IPS DF 4.7 (cell line): ENCODE measurements around the gene TRAFD1.
A peak's percentile ranks its signal among the peaks of the same experiment; 100 is the strongest.
"Not testable (repeated sequence)": the region's sequence is repeated elsewhere in the genome, so short reads cannot be mapped to it uniquely, and the experiment has no call there.

Experiments used
- DNase-seq: peaks from one replicate; pipeline ENCODE4 v3.0.0-alpha.2; 2013; ENCODE audit warnings: low spot score; ENCODE audit errors: extremely low read depth

Gene TRAFD1, protein sequence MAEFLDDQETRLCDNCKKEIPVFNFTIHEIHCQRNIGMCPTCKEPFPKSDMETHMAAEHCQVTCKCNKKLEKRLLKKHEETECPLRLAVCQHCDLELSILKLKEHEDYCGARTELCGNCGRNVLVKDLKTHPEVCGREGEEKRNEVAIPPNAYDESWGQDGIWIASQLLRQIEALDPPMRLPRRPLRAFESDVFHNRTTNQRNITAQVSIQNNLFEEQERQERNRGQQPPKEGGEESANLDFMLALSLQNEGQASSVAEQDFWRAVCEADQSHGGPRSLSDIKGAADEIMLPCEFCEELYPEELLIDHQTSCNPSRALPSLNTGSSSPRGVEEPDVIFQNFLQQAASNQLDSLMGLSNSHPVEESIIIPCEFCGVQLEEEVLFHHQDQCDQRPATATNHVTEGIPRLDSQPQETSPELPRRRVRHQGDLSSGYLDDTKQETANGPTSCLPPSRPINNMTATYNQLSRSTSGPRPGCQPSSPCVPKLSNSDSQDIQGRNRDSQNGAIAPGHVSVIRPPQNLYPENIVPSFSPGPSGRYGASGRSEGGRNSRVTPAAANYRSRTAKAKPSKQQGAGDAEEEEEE

DNA sequence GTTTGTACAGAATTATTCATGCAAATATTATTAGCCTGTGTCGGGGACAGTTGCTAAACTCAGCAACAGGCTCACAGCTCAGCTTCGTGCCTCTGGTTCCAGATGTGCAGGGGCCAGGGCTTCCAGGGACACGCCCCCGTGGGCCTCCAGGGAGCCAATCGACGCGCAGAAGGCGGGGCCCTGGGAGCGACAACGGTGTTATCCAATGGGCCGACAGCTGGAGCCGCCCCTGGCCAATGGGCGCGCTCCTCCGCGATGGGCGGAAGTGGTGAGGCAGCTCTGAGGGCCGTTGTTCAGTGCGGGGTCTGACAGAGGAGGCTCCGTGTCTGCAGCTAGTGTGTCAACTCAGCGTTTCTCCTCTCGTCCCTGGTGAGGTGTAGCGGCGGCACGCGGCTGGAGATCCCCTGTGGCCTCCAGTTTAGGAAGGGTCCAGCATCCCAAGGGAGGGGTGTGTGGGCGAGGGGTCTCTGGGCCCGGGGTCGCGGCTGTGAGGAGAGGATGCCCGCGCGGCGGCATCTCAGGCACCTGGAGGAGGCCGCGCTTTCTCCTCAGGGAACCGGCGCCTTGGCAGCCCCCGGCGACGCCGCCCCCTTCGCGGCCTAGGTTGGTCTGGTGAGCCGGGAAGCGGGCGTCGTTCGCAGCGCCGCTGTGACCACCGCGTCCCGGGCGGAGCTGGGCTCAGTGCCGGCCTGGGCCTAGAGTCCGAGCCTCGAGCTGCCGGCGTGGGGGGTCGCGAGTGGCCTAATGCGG lies at the start of gene TRAFD1:
Gene TRAFD1 (plus strand): TSS at position 311 of the 750 bp plus-strand sequence. CDS start 4,963 bp downstream, outside the sequence.
- peak; percentile 91 for DNase-seq

DNA sequence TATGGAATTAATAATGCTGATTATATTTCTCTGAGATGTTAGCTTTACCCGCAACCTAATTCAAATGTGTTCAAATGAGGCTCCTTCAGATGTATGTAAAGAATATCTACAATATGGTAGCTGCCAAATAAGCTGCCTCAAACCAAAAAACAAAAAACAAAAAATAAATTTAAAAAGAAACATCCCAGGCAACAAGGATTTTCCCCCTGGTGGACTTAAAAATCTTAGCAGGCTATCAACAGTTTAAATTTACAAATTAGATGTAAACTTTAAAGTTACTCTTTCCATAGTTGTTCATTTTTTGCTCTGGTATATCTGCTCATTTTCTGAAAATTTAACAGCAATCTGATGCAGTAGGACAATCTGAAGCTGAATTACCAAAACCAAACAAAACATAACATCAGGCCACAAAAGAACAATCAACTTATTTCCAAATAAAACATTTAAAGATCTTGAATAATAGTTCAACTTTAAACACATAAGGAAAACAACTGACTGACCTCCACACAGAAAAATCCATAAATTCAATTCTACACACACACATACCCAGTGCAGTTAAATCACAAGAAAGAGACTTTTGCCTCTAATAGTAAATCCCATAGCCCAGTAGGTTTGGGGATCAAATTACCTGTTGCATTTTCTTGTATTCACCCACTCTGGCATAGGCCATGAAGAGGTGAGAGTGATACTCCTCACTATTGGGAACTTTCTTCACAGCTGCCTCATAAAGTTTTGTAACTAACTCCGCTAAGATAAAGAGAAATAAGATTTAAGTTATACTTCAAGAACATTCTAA lies 38.1 kb upstream of the TRAFD1 start:
- no peak for DNase-seq

DNA sequence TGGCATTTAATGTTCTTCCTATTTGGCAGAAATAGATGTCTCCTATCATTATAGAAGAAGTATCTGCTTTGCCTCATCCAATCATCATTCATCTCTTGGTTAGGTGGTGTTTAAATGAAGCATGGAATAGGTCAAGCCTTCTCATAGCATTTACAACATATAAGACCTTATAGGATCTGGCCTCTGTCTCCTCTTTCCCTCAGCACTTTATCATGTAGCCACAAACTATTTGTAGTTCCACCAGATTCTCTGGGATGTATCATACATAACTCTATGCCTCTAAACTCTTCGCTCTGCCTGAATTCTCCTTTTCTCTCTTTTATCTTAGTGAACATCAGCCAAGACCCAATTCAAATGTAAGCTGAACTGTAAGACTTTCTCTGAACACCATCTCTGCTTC lies 37.5 kb upstream of the TRAFD1 start:
- DNase-seq, result no peak

DNA sequence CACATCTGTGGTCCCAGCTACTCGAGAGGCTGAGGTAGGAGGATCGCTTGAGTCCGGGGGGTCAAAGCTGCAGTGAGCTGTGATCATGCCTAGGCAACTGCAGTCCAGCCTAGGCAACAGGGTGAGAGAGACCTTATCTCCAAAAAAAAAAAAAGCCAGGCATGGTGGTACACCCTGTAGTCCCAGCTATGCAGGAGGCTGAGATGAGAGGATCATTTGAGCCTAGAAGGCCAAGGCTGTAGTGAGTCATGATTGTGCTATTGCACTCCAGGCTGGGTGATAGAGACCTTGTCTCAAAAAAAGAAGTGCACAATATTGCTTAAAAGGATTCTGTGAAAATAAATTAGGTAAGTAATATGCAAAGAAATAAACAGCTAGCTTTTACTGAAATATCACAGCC lies 33.8 kb upstream of the TRAFD1 start:
- DNase-seq, result no peak

DNA sequence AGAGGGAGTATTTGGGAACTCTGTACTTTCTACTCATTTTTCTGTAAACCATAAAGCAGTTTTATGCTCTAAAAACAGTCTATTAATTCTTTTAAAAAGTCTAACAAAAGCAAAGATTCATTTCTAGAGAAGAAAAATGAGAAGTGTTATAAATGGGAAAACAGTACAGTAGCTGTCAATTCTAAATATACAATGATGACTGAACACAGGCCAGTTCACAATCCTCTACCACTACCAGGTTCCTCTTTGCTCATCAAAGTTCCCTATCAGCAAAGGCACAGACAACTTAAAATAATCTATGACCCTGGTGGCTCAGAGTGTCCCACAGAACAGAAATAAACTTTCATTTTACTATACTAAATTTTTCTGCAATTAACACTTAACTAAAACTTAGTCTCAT lies 29.3 kb upstream of the TRAFD1 start:
- no peak for DNase-seq

DNA sequence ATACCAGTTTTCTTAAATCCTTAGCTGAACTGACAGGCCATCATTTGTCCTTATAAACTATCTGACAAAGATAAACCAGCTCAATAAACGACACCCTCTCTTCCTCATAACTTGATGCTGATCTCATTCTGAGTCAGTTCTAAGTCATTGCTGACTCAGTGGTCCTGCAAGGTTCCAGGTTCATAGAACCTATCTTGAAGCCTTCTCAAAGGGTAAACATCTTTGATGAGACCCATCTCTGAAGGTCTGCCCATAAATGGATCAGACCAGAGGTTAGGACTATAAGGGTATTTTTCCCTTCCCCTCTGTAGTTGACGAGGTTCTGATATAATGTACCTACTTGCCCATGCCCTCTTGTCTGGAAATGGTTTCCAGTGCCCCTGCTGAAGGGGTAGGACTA lies 28.7 kb upstream of the TRAFD1 start:
- no peak for DNase-seq

DNA sequence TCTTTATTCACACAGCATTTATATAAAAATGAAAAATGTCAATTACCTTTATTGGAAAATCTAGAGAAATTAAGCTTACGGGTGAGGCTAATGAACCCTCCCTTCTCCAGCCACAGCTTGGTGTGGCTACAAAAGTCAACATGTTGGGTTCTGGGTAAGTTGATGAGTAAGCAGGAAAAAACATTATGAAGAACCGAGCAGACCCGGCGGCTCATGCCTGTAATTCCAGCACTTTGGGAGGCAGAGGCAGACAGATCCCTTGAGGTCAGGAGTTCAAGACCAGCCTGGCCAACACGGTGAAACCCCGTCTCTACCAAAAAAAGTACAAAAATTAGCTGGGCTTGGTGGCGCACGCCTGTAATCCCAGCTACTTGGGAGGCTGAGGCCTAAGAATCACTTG lies 27.7 kb upstream of the TRAFD1 start:
- no peak for DNase-seq

DNA sequence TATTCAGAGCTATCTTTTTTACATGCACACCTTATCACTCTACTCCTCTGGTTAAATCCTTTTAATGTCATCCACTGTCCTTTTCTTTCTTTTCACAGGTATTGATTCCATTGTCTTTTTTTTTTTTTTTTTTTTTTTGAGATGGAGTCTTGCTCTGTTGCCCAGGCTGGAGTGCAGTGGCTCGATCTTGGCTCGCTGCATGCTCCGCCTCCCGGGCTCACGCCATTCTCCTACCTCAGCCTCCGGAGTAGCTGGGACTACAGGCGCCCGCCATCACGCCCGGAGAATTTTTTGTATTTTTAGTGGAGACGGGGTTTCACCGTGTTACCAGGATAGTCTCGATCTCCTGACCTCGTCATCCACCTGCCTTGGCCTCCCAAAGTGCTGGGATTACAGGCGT lies 24.9 kb upstream of the TRAFD1 start:
- not testable (repeated sequence) for DNase-seq

DNA sequence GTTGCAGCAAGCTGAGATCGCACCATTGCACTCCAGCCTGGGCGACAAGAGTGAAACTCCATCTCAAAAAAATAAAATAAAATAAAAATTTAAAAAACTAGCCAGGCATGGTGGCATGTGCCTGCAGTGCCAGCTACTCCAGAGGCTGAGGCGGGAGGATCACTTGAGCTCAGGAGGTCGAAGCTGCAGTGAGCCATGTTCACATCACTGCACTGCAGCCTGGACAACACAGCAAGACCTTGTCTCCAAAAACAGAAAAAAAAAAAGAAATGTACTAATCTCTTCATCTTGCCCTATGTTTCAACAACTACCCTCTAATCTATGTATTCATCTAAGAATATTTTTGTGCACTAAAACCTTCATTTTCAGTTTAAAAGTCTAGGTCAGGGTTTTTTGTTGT lies 23.2 kb upstream of the TRAFD1 start:
- DNase-seq, result no peak

DNA sequence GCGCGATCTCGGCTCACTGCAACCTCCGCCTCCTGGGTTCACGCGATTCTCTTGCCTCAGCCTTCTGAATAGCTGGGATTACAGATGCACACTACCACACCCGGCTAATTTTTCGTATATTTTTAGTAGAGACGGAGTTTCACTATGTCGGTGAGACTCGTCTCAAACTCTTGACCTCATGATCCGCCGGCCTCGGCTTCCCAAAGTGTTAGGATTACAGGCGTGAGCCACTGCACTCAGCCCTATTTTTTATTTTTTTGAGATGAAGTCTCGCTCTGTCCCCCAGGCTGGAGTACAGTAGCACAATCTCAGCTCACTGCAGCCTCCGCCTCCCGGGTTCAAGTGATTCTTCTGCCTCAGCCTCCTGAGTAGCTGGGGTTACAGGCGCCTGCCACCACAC lies 22.6 kb upstream of the TRAFD1 start:
- DNase-seq, result not testable (repeated sequence)

DNA sequence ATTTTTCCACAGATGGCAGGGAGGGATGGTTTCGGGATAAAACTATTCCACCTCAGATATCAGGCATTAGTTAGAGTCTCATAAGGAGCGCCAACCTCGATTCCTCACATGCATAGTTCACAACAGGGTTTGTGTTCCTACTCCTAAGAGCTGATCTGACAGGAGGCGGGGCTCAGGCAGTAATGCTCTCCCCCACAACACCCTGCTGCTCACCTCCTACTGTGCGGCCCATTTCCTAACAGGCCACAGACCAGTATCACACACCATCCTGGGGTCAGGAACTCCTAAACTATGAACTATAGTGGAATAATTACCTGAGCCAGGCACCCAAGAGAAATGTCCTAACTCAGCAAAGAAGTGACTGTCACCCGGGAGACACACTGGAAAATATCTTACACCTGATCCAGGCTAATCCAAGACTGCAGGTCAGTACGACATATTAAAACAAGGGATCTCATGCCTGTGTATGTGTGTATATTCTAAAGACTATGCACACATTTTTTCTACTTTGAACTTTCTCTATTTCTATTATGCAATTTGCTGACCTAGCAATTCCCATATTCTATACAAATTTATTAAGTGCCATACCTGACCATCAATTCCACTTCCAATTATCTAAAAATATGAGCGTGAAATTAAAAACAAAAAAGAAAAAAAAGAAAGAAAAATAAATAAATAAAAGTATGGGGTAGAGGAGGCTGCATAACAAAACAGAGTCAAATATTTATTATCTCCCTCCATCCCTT lies 21.4 kb upstream of the TRAFD1 start:
- no peak for DNase-seq

DNA sequence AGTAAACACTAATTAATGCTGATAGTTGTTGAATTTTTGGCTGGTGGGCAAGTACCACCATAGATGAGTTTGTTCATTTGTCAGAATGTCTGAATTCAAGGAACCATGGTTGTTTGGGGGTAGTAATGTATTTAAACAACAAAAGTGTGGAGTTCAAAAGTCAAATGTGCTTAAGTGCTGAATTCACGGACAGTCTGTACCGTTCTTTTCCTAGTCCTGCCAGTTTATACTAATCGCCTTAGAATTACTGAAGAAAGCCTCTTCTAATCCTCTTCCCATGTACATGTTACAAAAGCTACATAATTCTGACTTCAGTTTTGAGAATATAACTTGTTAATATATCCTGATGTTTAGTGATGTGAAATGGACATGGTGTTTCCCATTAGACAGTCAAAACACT lies 19.5 kb upstream of the TRAFD1 start:
- DNase-seq, result no peak

DNA sequence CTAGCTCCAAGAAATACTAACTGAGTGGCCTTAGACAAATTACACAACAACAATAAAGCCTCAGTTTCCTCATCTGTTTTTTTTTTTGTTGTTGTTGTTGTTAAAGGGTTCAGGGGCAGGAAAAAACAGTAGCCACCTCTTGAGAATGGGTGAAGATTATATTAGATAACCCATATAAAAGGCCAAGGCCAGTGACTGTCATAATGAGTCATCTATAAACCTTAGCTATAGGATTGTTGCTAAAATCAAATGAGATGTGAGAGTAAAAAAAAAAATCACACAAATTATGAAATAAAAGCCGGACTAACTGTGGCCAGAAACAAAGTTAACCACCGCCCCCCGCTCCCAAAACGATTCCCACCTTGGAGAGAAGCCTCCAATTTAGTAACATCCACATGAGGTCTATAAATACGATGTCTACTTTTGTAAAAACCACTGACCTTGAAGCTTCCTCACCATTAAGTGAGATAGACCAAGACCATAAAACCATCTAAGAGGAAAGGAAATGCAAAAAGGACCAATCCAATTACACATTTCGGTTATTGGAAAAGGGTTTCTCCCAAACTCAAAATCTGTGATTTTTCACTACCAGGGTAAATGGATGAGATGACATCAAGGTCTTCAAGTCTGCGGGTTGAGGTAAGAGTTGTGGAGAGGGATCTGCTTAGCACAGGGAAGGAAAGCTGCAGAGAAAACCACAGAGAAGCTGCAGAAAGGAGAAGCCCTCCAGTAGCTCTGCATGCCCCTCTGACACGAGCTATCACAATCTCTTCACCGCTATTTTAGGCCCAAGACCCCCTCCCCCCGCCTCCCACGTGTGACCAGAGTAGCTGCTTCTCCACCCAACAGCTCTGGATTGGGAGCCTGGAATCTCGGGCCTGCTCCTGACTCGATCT lies 17.8 kb upstream of the TRAFD1 start:
- no peak for DNase-seq

DNA sequence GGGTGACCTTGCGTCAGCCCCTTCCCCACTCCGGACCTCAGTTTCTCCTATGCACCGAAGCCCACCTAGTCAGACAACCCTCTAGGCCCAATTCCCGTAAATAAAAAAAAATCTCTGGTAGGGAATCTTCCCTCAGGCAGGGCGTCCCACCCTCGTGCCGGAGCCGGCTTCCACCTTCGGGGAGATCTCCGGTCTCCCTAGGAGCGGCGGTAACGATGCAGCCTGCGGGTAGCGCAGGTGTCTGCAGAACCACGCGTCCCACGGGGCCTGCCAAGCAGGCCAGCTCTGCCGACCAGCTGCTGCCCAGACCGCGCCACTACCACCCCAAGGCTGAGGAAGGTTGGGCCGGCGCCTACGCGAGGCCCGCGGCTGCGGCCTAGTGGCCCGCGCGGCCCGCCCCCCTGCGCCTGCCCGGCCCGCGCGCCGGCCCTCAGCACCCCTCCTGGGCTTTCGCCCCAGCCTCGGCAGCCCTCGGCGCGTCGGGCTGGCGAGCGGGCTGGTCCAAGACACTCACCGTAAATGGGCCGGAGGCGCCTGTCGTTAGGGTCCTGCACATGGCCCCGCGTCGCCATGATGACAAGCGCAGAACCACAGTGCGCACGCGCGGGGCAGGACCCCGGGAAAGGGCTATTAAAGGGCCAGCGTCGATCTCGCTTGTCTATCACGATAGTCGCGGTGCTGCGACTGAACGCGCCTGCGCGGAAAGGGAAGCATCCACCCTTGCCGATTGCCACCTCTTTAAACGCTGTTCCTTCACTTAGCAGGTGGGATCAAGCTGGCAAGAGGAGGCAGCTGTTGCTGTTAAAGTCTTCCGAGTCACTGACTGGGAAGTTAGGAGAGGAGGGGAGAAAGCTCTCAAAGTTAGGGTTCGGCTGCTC lies 16.9 kb upstream of the TRAFD1 start, which contains the start of gene NAA25:
Gene NAA25 (minus strand): TSS at position 582 of the 878 bp plus-strand sequence. CDS start 10 bp downstream, at position 572.
- DNase-seq, result peak; percentile 82

DNA sequence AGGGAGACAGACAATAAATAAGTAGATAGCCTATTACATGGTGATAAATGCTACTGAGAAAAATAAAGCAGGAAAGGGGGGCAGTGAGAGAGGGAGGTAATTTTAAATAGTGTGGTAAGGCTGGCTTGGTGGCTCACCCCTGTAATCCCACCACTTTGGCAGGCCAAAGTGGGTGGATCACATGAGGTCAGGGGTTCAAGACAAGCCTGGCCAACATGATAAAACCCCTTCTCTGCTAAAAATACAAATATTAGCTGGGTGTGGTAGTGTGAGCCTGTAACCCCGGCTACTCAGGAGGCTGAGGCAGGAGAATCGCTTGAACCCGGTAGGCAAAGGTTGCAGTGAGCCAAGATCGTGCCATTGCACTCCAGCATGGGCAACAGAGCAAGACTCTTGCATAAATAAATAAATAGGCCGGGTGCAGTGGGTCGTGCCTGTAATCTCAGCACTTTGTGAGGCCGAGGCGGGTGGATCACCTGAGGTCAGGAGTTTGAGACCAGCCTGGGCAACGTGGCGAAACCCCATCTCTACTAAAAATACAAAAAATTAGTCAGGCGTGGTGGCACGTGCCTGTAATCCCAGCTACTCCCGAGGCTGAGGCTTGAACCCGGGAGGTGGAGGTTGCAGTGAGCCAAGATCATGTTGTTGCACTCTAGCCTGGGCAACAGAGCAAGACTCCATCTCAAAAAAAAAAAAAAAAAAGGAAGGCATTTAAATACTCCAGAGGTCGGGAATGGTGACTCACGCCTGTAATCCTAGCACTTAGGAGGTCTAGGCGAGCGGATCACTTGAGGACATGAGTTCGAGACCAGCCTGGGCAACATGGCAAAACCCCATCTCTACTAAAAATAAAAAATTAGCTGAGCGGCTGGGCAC lies 14.3 kb upstream of the TRAFD1 start:
- not testable (repeated sequence) for DNase-seq

DNA sequence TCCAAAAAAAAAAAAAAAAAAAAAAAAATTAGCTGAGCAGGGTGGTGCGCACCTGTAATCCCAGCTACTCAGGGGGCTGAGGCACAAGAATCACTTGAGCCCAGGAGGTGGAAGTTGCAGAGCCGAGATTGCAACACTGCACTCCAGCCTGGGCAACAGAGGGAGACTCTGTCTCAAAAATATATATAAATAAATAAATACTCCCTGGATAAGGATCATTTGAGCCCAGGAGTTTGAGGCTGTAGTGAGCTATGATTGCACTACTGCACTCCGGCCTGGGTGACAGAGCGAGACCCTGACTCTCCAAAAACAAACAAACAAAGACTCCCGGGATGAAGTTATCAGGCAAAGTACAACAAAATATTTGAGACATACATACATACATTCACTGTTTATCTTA lies 13.4 kb upstream of the TRAFD1 start:
- no peak for DNase-seq

DNA sequence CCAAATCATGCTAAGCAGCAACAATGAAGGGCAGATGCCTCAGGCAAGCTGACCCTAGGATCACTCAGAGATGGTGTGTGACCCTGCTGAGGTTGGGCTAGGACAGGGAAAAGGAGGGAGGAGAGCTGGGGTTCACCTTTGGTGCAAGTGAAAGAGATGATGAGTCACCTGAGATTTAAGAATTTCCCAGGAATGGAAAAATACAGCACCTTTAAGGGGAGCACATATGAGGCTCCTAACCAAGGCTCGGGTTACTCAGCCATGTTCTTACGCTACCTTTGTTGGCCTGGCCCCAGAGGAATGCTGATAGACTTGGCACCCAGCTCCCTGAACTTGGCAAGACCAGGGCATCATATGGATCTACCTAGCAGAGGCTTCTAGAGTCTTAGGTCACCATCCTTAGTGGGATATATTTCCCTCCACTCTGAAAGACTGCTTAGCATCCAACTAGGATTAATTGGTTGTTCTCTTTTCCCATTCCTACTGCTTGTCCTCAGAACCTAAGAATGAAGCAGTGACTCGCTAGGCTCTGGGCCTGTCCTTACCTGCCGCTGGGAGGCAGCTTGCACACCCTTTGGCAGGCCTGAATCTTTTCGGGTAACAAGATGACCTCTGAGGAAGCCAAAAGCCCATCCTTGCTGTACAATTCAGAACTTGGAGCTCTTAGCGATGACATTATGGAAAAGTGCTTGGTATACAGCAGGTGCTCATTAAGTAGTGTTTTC lies 12.8 kb upstream of the TRAFD1 start:
- no peak for DNase-seq
